LNCAP (cell line): ENCODE measurements around the gene GPR143.

Experiments
- TF ChIP-seq, protein P1 (sequence below): fragments of 450-650 bp; IDR thresholded peaks from 2 replicates; pipeline ENCODE4 v1.5.1; 2017; ENCODE audit warnings: mild to moderate bottlenecking

Gene GPR143

DNA sequence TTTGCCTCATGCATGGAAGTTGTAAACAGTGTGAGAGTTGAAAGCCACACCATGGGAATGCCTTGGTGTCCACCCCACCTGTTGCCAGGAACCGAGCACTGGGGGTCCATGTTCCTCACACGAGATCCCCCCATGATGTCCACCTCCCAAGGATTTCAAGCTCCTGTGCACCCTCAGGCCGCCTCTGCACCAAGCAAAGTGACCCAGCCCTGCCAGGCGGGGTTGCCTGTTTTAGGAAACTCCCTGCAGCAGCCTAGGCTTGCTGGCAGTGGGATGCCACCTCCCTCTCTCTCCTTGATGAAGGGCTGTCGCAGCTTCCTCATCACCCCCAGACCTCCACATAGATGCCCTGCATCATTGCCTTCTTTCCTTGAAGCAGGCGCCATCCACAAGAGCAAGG lies 82.8 kb downstream of the GPR143 start:
- TF ChIP-seq, protein P1, sequence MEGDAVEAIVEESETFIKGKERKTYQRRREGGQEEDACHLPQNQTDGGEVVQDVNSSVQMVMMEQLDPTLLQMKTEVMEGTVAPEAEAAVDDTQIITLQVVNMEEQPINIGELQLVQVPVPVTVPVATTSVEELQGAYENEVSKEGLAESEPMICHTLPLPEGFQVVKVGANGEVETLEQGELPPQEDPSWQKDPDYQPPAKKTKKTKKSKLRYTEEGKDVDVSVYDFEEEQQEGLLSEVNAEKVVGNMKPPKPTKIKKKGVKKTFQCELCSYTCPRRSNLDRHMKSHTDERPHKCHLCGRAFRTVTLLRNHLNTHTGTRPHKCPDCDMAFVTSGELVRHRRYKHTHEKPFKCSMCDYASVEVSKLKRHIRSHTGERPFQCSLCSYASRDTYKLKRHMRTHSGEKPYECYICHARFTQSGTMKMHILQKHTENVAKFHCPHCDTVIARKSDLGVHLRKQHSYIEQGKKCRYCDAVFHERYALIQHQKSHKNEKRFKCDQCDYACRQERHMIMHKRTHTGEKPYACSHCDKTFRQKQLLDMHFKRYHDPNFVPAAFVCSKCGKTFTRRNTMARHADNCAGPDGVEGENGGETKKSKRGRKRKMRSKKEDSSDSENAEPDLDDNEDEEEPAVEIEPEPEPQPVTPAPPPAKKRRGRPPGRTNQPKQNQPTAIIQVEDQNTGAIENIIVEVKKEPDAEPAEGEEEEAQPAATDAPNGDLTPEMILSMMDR = no peak

DNA sequence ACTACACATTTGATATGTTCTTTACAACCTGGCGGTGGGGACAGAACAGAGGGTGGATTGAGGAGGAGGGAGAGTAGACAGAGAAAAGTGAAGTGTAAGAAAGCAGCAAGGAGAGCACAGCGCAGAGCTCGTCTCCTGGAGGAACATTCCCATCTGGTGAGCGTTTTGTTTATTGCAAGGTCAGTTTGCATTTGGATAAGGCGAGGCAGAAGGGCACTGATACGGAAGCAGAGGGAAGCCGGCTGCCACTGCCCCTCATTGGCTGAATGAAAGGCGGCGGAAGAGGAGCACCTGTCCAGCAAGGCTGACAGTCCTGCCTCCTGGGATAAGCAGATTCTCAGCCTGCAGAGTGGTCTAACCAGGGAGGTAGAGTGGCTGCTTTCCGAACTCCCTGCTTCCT lies 83.2 kb downstream of the GPR143 start:
- TF ChIP-seq, protein P1 = no peak

DNA sequence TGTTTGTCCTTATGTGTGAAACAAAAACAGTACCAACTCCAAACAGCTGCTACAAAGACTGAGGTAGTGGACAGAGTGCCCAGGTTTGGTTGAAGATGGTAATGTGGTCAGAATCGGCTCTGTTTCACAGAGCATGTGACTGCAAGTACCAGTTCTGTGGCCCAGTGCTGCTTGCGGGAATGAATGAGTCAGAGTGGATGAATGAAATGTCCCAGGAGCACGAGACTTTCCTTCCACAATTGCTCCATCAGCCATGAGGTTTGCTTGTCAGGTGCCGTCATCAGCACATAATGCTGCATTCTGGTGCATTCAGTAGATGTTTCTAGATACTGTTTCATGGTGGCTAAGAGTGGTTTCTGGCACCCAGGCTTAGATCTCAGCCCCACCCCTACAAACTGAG lies 84.2 kb downstream of the GPR143 start:
- TF ChIP-seq, protein P1 = no peak

DNA sequence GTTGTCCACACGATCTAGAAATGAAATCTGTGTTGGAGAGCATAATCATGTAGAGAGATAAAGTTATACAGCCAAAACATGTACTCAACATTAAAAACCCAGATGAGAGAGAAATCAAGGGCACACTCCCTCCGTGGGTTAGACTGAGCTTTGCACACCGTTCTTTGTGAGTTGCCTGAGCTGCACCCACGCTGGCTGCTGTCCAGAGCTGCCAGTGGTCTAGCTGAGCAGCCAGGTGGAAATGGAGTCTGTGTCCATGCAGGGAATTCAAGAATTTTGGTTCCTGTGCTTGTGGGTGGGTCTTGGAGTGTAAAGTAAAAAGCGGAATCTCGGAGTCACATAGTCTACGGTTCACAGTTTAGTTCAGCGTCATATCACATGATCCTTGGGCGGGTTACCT lies 84.6 kb downstream of the GPR143 start:
- TF ChIP-seq, protein P1 = no peak

DNA sequence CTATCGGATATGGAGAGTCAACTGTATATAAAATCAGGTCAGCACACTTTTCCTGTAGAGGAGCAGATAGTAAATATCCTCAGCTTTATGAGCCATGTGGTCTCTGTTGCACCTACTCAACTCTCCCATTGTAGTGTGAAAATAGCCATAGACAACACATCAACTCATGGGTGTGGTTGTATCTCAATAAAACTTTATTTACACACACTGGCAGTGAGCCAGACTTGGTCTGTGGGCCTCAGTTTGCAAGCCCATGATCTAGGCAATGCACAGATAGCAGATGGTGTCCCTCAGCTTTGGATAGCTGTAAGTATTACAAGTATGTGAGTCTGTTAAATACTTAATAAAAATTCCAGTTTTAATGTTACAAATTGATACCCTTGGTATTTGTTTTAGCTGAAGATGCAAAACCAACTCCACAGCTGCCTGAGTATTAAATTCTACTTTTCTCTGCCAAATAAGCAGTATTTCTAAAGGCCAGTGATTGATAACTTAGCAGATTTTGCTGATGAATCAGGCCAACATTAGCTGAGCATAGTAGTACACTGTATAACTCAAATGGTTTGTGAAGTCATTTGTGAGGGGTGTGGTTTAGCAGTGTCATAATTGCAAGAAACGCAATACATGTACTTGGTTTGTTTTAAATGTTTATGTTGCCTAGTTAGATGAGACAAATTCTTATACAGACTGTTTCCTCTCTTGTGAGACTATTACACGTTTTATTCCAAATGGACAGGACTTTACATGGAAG lies 87.3 kb downstream of the GPR143 start:
- TF ChIP-seq, protein P1 = no peak

DNA sequence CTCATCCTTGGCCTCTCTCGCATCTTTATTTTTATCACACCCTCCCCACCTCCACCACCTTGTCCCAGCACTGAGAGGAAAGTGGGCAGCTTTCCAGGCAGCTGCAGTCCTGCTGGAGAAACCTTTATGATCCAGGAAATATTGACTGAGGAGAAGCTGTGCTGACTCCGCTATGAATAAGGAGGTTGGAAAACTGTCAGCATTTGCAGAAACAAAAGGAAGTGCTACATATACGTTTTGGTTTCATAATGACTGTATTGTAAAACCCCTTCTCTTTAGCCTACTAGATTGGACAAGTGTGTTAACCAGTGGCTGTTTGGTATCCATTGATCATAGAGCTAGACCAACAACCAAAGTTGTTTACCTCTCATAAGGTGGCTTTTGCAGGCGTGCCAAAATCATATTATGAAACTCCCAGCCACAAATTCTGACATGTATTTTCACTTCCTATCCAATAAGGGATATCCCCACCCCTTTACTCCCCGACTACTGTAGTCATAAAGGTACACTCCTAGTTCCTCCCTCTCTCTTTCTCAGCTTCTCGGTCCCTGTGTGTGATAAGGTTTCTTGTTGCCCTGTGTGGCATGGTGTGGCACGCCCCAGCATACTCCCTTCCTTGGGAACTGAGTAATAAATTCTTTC lies 88.4 kb downstream of the GPR143 start:
- TF ChIP-seq, protein P1 = no peak

DNA sequence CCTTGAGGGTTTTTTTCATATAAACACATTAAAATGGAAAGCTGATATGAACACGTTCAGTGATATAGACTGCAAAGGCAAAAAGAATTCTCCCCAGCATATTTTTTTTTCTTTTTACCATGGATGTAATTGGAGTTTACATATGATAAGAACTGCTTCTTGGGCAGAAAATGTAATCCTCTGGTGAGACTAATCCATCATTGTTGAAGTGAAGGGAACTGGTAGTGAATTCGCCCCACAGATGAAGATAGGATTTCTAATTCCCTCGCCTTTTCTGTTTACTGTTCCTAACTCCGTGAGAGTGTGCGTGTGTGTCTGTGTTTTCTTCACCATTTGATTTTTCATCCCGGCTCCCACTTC lies 88.9 kb downstream of the GPR143 start:
- TF ChIP-seq, protein P1 = no peak
